Bronchial epithelial cell (primary cell): Measurements from ENCODE around the gene CCDC40. TPM values are rescaled to one million over a fixed set of nuclear protein-coding genes. Genes with fewer than 3 reads are reported as not detected.

Experiments used
- DNase-seq: peaks from one replicate; pipeline ENCODE4 v3.0.0-alpha.2; 2010; ENCODE audit warnings: low read depth
- FAIRE-seq: peaks from 2 replicates; lab custom pipeline; 2011; peaks lifted over from hg19 to GRCh38; lab: Jason Lieb, UNC
- H3K27me3 ChIP-seq: 2 replicates; pipeline ENCODE4 v1.5.1; 2011; ENCODE audit warnings: low read length; ENCODE audit not compliant: control insufficient read depth, insufficient read depth
- H3K36me3 ChIP-seq: 2 replicates; pipeline ENCODE4 v1.5.1; 2011; ENCODE audit warnings: low read length; ENCODE audit not compliant: control insufficient read depth, insufficient read depth
- H3K4me3 ChIP-seq: 2 replicates; pipeline ENCODE4 v1.5.1; 2011; ENCODE audit warnings: mild to moderate bottlenecking, low read depth, low read length, control low read depth
- CTCF ChIP-seq: IDR thresholded peaks from 2 replicates; pipeline ENCODE4 v1.5.1; 2011; ENCODE audit warnings: mild to moderate bottlenecking, moderate library complexity, low read length, control low read depth, inconsistent platforms; ENCODE audit not compliant: insufficient read depth, severe bottlenecking
- total RNA-seq: library from RNA; depleted of rRNA; stranded (reverse); fragments of >200 nt; gene quantifications from 2 replicates; pipeline ENCODE4 v1.2.1, GENCODE V29; 2014

Gene CCDC40
- total RNA-seq, 1 donor from 2014 or later: 0.79 TPM

DNA sequence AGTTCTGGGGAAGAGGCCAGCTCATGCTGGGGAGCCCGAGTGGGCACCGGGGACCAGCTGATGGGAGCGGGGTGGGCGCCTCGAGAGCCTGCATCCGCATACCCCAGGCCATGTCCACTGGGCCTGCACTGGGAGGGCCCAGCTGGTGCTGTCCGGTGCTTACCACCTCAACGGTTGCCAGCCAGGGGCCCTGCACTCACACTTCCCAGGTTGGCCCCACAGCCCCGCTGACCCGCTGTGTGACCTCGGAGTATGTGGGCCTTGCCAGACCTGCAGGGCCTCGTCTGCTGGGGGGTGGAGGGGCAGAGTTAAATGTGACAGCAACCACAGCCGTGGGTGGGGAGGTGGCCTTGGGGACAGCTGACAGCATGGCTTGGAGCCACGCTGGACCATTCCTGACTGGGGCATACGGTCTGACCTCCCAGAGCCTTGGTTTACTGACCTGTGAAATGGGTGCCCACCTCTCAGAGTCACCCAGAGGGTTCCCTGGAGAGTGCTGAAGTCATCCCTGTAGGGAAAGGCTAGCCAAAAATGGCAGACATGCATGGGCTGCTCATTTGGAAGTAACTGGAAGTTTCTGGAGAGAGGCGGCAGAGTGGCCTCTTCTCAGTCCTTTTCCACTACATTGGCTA, 59.5 kb downstream of the CCDC40 start:
- FAIRE-seq (no peak), DNase-seq (no peak)
- no peak for TF ChIP-seq CTCF

DNA sequence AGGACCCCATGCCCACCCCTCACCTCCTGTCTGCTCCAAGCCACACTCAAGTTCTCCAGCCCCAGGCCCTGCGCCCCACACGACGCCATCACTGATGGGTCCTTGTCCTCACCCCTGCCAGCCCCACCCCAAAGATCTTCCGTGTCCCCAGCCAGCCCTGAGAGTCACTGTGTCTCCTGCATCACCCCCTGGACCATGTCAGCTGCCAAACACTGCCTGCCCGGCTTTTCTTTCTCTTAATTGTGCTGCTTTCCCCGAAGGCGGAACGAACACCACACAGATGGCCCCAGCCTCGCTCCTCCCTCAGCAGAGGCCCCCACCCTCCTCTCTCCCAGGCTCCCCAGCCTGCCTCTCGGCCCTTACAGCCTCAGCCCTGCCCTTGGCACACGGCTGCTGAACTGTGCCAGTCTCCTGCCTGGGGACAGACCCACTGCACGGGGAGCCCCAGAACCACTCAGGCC, 60.1 kb downstream of the CCDC40 start:
- H3K4me3 ChIP-seq: no peak overlapping the region
- no peaks in the 10 kb centered on the region for H3K36me3 ChIP-seq
- no peaks in the 10 kb centered on the region for H3K27me3 ChIP-seq
- FAIRE-seq: no peak
- TF ChIP-seq CTCF: no peak
- DNase-seq: no peak

More for the DNA sequence above, 59.5 kb downstream of the CCDC40 start:
- Histone ChIP-seq H3K4me3 (no peak overlapping the region), H3K36me3 (no peaks in the 10 kb centered on the region), H3K27me3 (no peaks in the 10 kb centered on the region)

- no peak for DNase-seq
- Histone ChIP-seq H3K4me3 (no peak overlapping the region), H3K27me3 (no peaks in the 10 kb centered on the region), H3K36me3 (no peaks in the 10 kb centered on the region)
- no peak for TF ChIP-seq CTCF
- FAIRE-seq: no peak
Observed at GRCh38 chr17:80097127-80097621, 60.7 kb downstream of the CCDC40 start.

DNA sequence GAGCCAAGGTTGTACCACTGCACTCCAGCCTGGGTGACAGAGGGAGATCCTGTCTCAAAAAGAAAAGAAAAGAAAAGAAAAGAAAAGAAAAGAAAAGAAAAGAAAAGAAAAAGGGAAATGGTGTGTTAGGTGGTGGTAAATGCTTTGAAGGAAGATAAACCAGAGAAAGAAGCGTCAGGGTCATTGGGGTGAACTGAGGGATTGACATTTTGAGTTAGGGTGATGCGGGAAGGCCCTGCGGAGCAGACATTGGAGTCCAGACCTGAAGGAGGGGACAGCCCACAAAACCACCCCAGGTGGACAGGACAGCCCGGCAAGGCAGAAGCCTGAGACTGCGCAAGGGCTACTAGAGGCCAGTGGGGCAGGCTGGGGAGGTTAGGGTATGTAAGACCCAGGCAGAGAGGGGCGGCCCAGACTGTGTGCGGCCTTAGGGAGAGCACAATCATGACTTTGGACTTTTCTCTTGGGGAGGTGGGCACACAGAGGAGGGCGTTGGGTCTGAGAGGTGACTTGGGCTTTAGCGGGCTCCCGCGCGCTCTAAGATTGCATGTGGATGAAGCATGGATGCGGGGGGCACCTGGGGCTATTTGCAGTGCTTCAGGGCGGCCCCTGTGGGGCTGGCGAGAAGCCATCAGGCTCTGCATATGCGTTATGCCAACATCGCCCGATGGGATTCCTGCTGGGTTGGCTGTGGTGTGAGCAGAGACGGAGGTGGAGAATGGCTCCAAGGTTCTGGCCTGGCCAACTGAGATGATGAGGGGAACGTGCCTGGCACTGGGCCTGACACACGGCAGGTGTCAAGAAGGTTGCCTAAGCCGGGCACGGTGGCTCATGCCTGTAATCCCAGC, 61.6 kb downstream of the CCDC40 start:
- FAIRE-seq: no peak
- Histone ChIP-seq H3K4me3 (no peak overlapping the region), H3K36me3 (no peaks in the 10 kb centered on the region), H3K27me3 (no peaks in the 10 kb centered on the region)
- DNase-seq: no peak
- TF ChIP-seq CTCF: no peak

GRCh38 chr17:80099291-80100034, 63.0 kb downstream of the CCDC40 start:
- Histone ChIP-seq H3K4me3 (no peak overlapping the region), H3K27me3 (no peaks in the 10 kb centered on the region), H3K36me3 (no peaks in the 10 kb centered on the region)
- no peak for TF ChIP-seq CTCF
- FAIRE-seq (no peak), DNase-seq (no peak)
